Measurements from ENCODE around the gene COL9A3.

- no peak for TF ChIP-seq REST (IDR thresholded peaks at IDR 0.05; ENCODE audit: borderline replicate concordance)
- TF ChIP-seq CTCF (IDR thresholded peaks at IDR 0.05; ENCODE audit: poor library complexity, severe bottlenecking) = no peak
- TF ChIP-seq EZH2 (IDR thresholded peaks at IDR 0.05; ENCODE audit: borderline replicate concordance, insufficient read depth, low read length, poor library complexity, severe bottlenecking) = no peak
- TF ChIP-seq POLR2AphosphoS5 (IDR thresholded peaks at IDR 0.05) = no peak
- TF ChIP-seq TAF1 (IDR thresholded peaks at IDR 0.05; ENCODE audit: low read depth) = no peak
Measured at GRCh38 chr20:62772619-62772989, 44.2 kb upstream of the COL9A3 start.

Measured in neural cell (in vitro differentiated cells).